ENCODE data around the gene MPRIP. TPM values are rescaled to one million over a fixed set of nuclear protein-coding genes. Genes with fewer than 3 reads are reported as not detected.

MPRIP gene
- total RNA-seq, 1 experiment from 2014 or later = 132 TPM

GRCh38 chr17:17117923-17118322 is 75.7 kb downstream of the MPRIP start:
- no peaks in the 10 kb centered on the region for H3K9me3 ChIP-seq (ENCODE audit: control insufficient read depth, low read depth, low read length)
- no peak overlapping the region for H3K4me2 ChIP-seq (ENCODE audit: insufficient read depth, insufficient read length, low read length)
- no peaks in the 10 kb centered on the region for H3K36me3 Mint-ChIP-seq (ENCODE audit: insufficient read depth in 1 of 3, low read depth in 3 of 3)
- H2BK12ac ChIP-seq (ENCODE audit: insufficient read length, low read depth, low read length) = no peak overlapping the region
- peaks cover 2% of the 10 kb centered on the region; the same call in 1 of the 2 replicates for H3K79me2 ChIP-seq (ENCODE audit: insufficient read depth, low read length)
- no peaks in the 10 kb centered on the region for H3K27me3 ChIP-seq (ENCODE audit: insufficient read depth, low read length)
- H3K4me1 Mint-ChIP-seq = peaks cover 9 to 11% of the 10 kb centered on the region in 2 experiments; a peak in 2 of 4 replicates
- no peak overlapping the region for H4K8ac ChIP-seq (replicated peaks; ENCODE audit: insufficient read length, low read depth, low read length)
- DNase-seq = no peak
- no peak overlapping the region for H2AFZ ChIP-seq (ENCODE audit: low read length)
- H3K9ac ChIP-seq (ENCODE audit: extremely low read depth, insufficient read length, low read length) = no peak overlapping the region
- no peak overlapping the region for H3T11ph ChIP-seq (ENCODE audit: low read length)
- H2BK5ac ChIP-seq (ENCODE audit: insufficient read length, low read length) = no peak overlapping the region
- peak overlapping the region in 2 of 3 experiments; percentile 39 to 87; a peak in 4 of 7 replicates for H3K27ac Mint-ChIP-seq
- WGBS (ENCODE audit: extremely low coverage, insufficient read length, low lambda C conversion rate) = no CpG with 5 or more reads among the region's 3 CpGs
- no peak overlapping the region for H4K91ac ChIP-seq (ENCODE audit: insufficient read length, low read depth, low read length)
- H3K9me3 Mint-ChIP-seq = no peaks in the 10 kb centered on the region
- H3K56ac ChIP-seq (ENCODE audit: insufficient read length, low read depth, low read length) = no peak overlapping the region
- H3K4ac ChIP-seq (ENCODE audit: low read depth, low read length) = no peak overlapping the region
- no peak overlapping the region for H3K14ac ChIP-seq (ENCODE audit: insufficient read depth, low read length)
- no peak overlapping the region for H4K5ac ChIP-seq (ENCODE audit: insufficient read length, low read depth, low read length)
- H3K18ac ChIP-seq (ENCODE audit: insufficient read length, low read depth, low read length) = no peak overlapping the region
- H4K20me1 ChIP-seq (ENCODE audit: control insufficient read depth, insufficient read depth, insufficient read length) = no peaks in the 10 kb centered on the region
- no peaks in the 10 kb centered on the region for H3K79me1 ChIP-seq (ENCODE audit: insufficient read depth, low read depth, low read length, poor library complexity, severe bottlenecking)
- H3K23ac ChIP-seq (ENCODE audit: insufficient read length, low read depth, low read length) = no peak overlapping the region
- H3K23me2 ChIP-seq (ENCODE audit: insufficient read length, low read depth, low read length, poor library complexity, severe bottlenecking) = no peaks in the 10 kb centered on the region
- TF ChIP-seq, protein P1, sequence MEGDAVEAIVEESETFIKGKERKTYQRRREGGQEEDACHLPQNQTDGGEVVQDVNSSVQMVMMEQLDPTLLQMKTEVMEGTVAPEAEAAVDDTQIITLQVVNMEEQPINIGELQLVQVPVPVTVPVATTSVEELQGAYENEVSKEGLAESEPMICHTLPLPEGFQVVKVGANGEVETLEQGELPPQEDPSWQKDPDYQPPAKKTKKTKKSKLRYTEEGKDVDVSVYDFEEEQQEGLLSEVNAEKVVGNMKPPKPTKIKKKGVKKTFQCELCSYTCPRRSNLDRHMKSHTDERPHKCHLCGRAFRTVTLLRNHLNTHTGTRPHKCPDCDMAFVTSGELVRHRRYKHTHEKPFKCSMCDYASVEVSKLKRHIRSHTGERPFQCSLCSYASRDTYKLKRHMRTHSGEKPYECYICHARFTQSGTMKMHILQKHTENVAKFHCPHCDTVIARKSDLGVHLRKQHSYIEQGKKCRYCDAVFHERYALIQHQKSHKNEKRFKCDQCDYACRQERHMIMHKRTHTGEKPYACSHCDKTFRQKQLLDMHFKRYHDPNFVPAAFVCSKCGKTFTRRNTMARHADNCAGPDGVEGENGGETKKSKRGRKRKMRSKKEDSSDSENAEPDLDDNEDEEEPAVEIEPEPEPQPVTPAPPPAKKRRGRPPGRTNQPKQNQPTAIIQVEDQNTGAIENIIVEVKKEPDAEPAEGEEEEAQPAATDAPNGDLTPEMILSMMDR (conservative IDR thresholded peaks at IDR 0.05) = no peak
- H3K4me1 ChIP-seq (ENCODE audit: insufficient read depth, low read length) = no peaks in the 10 kb centered on the region
- no peak overlapping the region for H2AK5ac ChIP-seq (ENCODE audit: insufficient read length, low read length)
- no peak overlapping the region for H2BK15ac ChIP-seq (ENCODE audit: low read depth, low read length)
- peaks cover 2% of the 10 kb centered on the region; the same call in 1 of the 2 replicates for H3K27me3 Mint-ChIP-seq (ENCODE audit: low read depth)
- H2BK120ac ChIP-seq (ENCODE audit: low read depth, low read length, poor library complexity, severe bottlenecking) = no peak overlapping the region
- H3K27ac ChIP-seq (ENCODE audit: insufficient read length, low read depth, low read length) = no peak overlapping the region
- H3K4me3 Mint-ChIP-seq = no peak overlapping the region
- H2BK20ac ChIP-seq (ENCODE audit: low read depth, low read length, poor library complexity, severe bottlenecking) = no peak overlapping the region

Measured in H9 (cell line).